Stomach (tissue), 4 donors: ENCODE results near the gene MYBBP1A.

ENCODE experiments used
- EP300 ChIP-seq: sonication (generic); formaldehyde crosslinking; IDR thresholded peaks from one replicate; pipeline ENCODE4 v1.6.1; 2017; ENCODE audit warnings: antibody characterized with exemption
- POLR2A ChIP-seq, 4 donors: fragments of 450-650 bp; IDR thresholded peaks; one replicate each; pipeline ENCODE4 v1.6.1; 2016; ENCODE audit warnings: antibody characterized with exemption in 4 of 4, control low read depth in 2 of 4, mild to moderate bottlenecking in 1 of 4, moderate library complexity in 1 of 4
- POLR2AphosphoS5 ChIP-seq, 3 donors: sonication (generic); formaldehyde crosslinking; IDR thresholded peaks; one replicate each; pipeline ENCODE4 v1.6.1; 2016; ENCODE audit warnings: antibody characterized with exemption in 3 of 3
- TF ChIP-seq, protein P1 (sequence below), 7 experiments: fragments of 450-650 bp in 4 of 7; fragments of 200-600 bp in 3 of 7; sonication (generic) in 3 of 7; IDR thresholded peaks; one replicate each; pipeline ENCODE4 v1.5.1; 2016 to 2019; ENCODE audit warnings: antibody characterized with exemption in 7 of 7, control low read depth in 2 of 7, mild to moderate bottlenecking in 1 of 7

DNA sequence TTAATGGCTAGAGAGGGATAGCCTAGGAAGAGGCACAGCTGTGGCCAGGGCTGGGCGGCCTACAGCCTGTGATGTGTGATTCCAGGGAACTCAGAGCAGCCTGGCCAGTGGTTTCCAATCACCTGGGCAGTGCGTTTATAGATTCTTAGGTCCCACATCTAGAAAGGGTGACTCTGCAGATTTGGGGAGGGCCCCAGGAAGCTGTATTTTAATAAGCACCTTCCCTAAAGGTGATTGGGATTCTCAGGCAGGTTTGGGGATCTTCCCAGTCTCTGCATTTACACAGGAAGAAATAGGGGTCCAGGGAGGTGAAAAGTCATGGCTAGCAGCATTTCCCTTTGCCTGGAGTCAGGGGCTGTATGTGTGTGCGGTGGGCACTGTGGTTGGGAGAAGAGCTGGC lies 47.0 kb downstream of the MYBBP1A start:
- TF ChIP-seq, protein P1, sequence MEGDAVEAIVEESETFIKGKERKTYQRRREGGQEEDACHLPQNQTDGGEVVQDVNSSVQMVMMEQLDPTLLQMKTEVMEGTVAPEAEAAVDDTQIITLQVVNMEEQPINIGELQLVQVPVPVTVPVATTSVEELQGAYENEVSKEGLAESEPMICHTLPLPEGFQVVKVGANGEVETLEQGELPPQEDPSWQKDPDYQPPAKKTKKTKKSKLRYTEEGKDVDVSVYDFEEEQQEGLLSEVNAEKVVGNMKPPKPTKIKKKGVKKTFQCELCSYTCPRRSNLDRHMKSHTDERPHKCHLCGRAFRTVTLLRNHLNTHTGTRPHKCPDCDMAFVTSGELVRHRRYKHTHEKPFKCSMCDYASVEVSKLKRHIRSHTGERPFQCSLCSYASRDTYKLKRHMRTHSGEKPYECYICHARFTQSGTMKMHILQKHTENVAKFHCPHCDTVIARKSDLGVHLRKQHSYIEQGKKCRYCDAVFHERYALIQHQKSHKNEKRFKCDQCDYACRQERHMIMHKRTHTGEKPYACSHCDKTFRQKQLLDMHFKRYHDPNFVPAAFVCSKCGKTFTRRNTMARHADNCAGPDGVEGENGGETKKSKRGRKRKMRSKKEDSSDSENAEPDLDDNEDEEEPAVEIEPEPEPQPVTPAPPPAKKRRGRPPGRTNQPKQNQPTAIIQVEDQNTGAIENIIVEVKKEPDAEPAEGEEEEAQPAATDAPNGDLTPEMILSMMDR (IDR thresholded peaks at IDR 0.05): no peak
- TF ChIP-seq POLR2AphosphoS5 (IDR thresholded peaks at IDR 0.05) (no peak), EP300 (no peak), POLR2A (IDR thresholded peaks at IDR 0.05) (no peak)
